ENCODE results near the gene UFC1. TPM values are rescaled to one million over a fixed set of nuclear protein-coding genes. Genes with fewer than 3 reads are reported as not detected.

The UFC1 gene
- total RNA-seq, 4 donors from 2014 or later, result 30.1 to 96.4 (median 51.5) TPM

DNA sequence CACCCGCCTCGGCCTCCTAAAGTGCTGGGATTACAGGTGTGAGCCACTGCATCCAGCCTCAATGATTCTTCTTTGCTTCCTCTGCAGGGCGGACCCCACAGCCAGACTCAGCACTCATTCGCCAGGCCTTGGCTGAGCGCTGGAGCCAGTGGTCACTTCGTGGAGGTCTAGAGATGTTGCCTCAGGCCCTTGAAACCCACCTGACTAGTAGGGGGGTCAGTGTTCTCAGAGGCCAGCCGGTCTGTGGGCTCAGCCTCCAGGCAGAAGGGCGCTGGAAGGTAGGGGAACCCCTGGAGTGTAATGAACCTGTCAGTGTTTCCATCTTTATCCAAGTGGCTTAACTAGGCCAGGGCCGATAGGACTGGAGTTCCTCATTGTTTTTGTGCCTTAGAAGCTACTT lies 15.1 kb downstream of the UFC1 start:
- DNase-seq, result no peak
- peaks cover 0 to 27% (median 13%) of the 10 kb centered on the region in 4 donors for H3K36me3 ChIP-seq
- WGBS, 2 donors (ENCODE audit: low coverage in 1 of 2), result 90% methylated on average over 9 of the region's 9 CpGs; no CpG with 5 or more reads in 1 of the 2 donors
- H3K4me3 ChIP-seq, result no peak overlapping the region
- peaks cover 5 to 32% (median 15%) of the 10 kb centered on the region in 4 donors for H3K4me1 ChIP-seq
- no peaks in the 10 kb centered on the region for H3K9me3 ChIP-seq
- no peaks in the 10 kb centered on the region for H3K27me3 ChIP-seq
- intact Hi-C loops (cut with DNase I; ENCODE audit: low total_unique reads), result no loop called here
- H3K27ac ChIP-seq, result no peak overlapping the region
- in situ Hi-C loops (cut with MboI; ENCODE audit: low pct_ligation_motif_present in 1 of 4, low pct_unique_long_range_greater_than_20kb in 1 of 4, low sequenced_read_pairs in 3 of 4), result no loop called here
- TF ChIP-seq EP300 (IDR thresholded peaks at IDR 0.05; ENCODE audit: low read depth) (no peak), POLR2A (IDR thresholded peaks at IDR 0.05) (no peak), POLR2AphosphoS5 (IDR thresholded peaks at IDR 0.05) (no peak)
- TF ChIP-seq, protein P1, sequence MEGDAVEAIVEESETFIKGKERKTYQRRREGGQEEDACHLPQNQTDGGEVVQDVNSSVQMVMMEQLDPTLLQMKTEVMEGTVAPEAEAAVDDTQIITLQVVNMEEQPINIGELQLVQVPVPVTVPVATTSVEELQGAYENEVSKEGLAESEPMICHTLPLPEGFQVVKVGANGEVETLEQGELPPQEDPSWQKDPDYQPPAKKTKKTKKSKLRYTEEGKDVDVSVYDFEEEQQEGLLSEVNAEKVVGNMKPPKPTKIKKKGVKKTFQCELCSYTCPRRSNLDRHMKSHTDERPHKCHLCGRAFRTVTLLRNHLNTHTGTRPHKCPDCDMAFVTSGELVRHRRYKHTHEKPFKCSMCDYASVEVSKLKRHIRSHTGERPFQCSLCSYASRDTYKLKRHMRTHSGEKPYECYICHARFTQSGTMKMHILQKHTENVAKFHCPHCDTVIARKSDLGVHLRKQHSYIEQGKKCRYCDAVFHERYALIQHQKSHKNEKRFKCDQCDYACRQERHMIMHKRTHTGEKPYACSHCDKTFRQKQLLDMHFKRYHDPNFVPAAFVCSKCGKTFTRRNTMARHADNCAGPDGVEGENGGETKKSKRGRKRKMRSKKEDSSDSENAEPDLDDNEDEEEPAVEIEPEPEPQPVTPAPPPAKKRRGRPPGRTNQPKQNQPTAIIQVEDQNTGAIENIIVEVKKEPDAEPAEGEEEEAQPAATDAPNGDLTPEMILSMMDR (IDR thresholded peaks at IDR 0.05), result no peak

DNA sequence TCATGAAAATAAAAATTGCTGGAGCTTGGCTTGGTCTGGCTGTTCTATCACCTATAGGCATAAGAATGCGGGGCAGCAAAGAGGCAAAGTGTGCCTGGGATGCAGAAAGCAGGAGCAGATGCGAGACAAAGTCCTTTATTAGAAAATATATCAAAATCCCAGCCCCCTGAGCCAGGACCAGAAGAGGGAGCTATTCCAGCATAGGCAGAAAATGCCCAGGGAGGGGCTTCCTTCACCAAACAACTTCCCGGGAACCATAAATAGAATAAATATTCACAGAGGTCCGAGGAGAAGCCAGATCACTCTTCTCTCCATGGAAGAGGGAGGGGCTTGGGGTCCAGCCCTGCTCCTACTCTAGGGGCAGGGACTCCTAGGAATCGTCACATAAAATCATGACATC lies 17.4 kb downstream of the UFC1 start:
- H3K27me3 ChIP-seq, result no peaks in the 10 kb centered on the region
- H3K4me1 ChIP-seq, result peaks cover 5 to 29% (median 14%) of the 10 kb centered on the region in 4 donors
- no peak for DNase-seq
- H3K9me3 ChIP-seq, result no peaks in the 10 kb centered on the region
- 54 to 57% methylated on average over 4 to 5 of the region's 5 CpGs for WGBS, 2 donors (ENCODE audit: low coverage in 1 of 2)
- H3K36me3 ChIP-seq, result peaks cover 0 to 38% (median 13%) of the 10 kb centered on the region in 4 donors
- intact Hi-C loops (cut with DNase I; ENCODE audit: low total_unique reads) (no loop called here), in situ Hi-C loops (cut with MboI; ENCODE audit: low pct_ligation_motif_present in 1 of 4, low pct_unique_long_range_greater_than_20kb in 1 of 4, low sequenced_read_pairs in 3 of 4) (no loop called here)
- TF ChIP-seq EP300 (IDR thresholded peaks at IDR 0.05; ENCODE audit: low read depth) (no peak), POLR2AphosphoS5 (IDR thresholded peaks at IDR 0.05) (no peak), POLR2A (IDR thresholded peaks at IDR 0.05) (no peak)
- TF ChIP-seq, protein P1 (IDR thresholded peaks at IDR 0.05), result no peak
- H3K27ac ChIP-seq, result no peak overlapping the region
- no peak overlapping the region for H3K4me3 ChIP-seq

DNA sequence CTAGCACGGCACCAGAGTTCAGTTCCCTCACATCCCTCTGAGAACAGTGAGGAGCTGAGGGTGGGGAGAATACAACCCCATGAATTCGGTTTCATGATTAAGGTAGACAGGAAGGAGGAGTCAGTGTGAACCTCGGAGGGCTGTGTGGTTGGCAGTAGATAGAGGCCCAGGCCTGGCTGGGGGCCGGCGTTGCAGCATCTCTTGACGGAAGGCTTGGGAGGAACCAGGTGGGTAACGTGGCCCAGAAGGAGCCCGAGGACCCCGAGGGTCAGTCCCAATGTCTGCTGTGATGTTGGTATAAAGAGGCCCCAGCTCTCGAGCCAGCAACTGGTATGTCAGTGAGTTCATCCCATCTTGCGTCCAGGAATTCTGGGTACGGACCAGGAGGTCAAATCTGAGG lies 17.9 kb downstream of the UFC1 start:
- Histone ChIP-seq H3K4me1 (peaks cover 5 to 34% (median 19%) of the 10 kb centered on the region in 4 donors), H3K27ac (peak overlapping the region in 2 of 4 donors; percentile 5 to 15), H3K36me3 (peaks cover 0 to 38% (median 13%) of the 10 kb centered on the region in 4 donors), H3K27me3 (no peaks in the 10 kb centered on the region), H3K4me3 (no peak overlapping the region), H3K9me3 (no peaks in the 10 kb centered on the region)
- intact Hi-C loops (cut with DNase I; ENCODE audit: low total_unique reads), result no loop called here
- in situ Hi-C loops (cut with MboI; ENCODE audit: low pct_ligation_motif_present in 1 of 4, low pct_unique_long_range_greater_than_20kb in 1 of 4, low sequenced_read_pairs in 3 of 4), result no loop called here
- DNase-seq, result no peak
- TF ChIP-seq POLR2AphosphoS5 (IDR thresholded peaks at IDR 0.05) (no peak), EP300 (IDR thresholded peaks at IDR 0.05; ENCODE audit: low read depth) (no peak), POLR2A (IDR thresholded peaks at IDR 0.05) (no peak)
- TF ChIP-seq, protein P1 (IDR thresholded peaks at IDR 0.05), result no peak
- WGBS, 2 donors (ENCODE audit: low coverage in 1 of 2), result 83% methylated on average over 12 of the region's 12 CpGs; no CpG with 5 or more reads in 1 of the 2 donors

- Histone ChIP-seq H3K9me3 (no peaks in the 10 kb centered on the region), H3K4me3 (no peak overlapping the region), H3K27me3 (no peaks in the 10 kb centered on the region), H3K4me1 (peaks cover 0 to 29% (median 15%) of the 10 kb centered on the region in 4 donors), H3K27ac (peak overlapping the region; percentile 2 to 46 (median 10)), H3K36me3 (peaks cover 0 to 38% (median 13%) of the 10 kb centered on the region in 4 donors)
- 83% methylated on average over 1 of the region's 1 CpG; no CpG with 5 or more reads in 1 of the 2 donors for WGBS, 2 donors (ENCODE audit: low coverage in 1 of 2)
- intact Hi-C loops (cut with DNase I; ENCODE audit: low total_unique reads), result no loop called here
- TF ChIP-seq POLR2A (IDR thresholded peaks at IDR 0.05) (no peak), POLR2AphosphoS5 (IDR thresholded peaks at IDR 0.05) (no peak)
- in situ Hi-C loops (cut with MboI; ENCODE audit: low pct_ligation_motif_present in 1 of 4, low pct_unique_long_range_greater_than_20kb in 1 of 4, low sequenced_read_pairs in 3 of 4), result no loop called here
- no peak for DNase-seq
These were observed 18.6 kb downstream of the UFC1 start for GRCh38 chr1:161172349-161172748.
